Activated CD8-positive, alpha-beta memory T cell treated with anti-CD3 and anti-CD28 coated beads for 4 hours (primary cell): ENCODE measurements around the gene TBC1D16.

ENCODE experiments used
- DNase-seq, 2 donors: peaks; one replicate each; pipeline ENCODE4 v3.0.0-alpha.2; 2020; ENCODE audit warnings: low read depth in 2 of 2

TBC1D16 gene

GRCh38 chr17:79890706-79891105, 145.0 kb downstream of the TBC1D16 start:
- DNase-seq: no peak

GRCh38 chr17:79888811-79889634, 146.6 kb downstream of the TBC1D16 start:
- no peak for DNase-seq

- no peak for DNase-seq
Measured at GRCh38 chr17:79888009-79888540, 147.6 kb downstream of the TBC1D16 start.

GRCh38 chr17:79887451-79887991, 148.2 kb downstream of the TBC1D16 start:
- DNase-seq: no peak

GRCh38 chr17:79883202-79883601, 152.5 kb downstream of the TBC1D16 start:
- DNase-seq: no peak
